GM12873 (cell line): ENCODE measurements around the gene PPP1R16B.

Experiments
- CTCF ChIP-seq: IDR thresholded peaks from 2 replicates; pipeline ENCODE4 v1.5.1; 2012; ENCODE audit warnings: low read depth, mild to moderate bottlenecking, moderate library complexity, low read length, control low read depth; ENCODE audit not compliant: insufficient read depth; ENCODE audit errors: missing control alignments

The PPP1R16B gene

GRCh38 chr20:38798266-38798665 lies 7.2 kb upstream of the PPP1R16B start:
- TF ChIP-seq CTCF, result no peak

GRCh38 chr20:38799203-38799602 lies 6.3 kb upstream of the PPP1R16B start:
- no peak for TF ChIP-seq CTCF

GRCh38 chr20:38800882-38801281 lies 4.6 kb upstream of the PPP1R16B start:
- no peak for TF ChIP-seq CTCF

GRCh38 chr20:38804221-38804620 lies 1.3 kb upstream of the PPP1R16B start:
- TF ChIP-seq CTCF, result no peak

GRCh38 chr20:38804682-38805501 lies 605 bp upstream of the PPP1R16B start:
- no peak for TF ChIP-seq CTCF

- no peak for TF ChIP-seq CTCF
These were observed 709 bp downstream of the PPP1R16B start for GRCh38 chr20:38805958-38806854.
